ENCODE measurements around the gene UCP3.

Gene UCP3

DNA sequence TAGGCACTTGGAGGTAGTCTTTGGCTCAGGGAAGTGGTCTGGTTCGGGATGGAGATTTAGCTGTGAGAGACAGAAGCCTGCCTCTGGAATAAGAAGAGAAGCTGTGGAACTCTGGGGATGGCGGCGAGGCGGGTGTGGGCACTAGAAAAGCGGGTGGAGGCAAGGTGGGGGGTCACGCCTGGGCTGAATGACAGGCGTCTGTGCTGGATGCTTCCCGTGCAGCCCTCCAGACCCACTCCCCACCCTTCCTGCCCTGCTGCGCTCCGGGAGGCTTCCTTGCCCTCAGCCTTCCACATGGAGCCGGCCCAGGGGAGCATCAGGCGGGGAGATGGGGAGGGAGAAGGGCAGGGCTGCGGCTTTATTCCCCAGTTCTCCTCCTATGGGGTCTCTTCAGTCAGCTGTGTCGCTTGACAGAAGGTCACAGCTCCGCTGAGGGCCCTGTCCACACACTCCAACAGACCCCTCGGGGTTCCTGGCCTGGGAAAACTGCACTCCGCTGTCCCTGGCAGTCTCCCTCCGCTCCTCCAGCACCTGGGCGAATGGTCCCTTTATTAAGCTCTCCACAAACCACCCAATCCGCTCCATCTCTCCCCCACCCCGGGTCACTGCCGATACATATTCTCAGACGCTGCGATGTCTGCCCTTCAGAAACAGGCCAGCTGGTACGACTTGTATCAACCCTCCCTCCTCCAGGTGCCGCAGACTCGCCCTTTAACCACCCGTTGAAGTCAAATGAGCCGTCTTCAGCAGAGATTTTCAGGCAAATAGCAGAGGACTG lies 51.8 kb downstream of the UCP3 start:
- no peak for DNase-seq (ENCODE audit: low read depth in 2 of 3, low spot score in 2 of 3)

DNA sequence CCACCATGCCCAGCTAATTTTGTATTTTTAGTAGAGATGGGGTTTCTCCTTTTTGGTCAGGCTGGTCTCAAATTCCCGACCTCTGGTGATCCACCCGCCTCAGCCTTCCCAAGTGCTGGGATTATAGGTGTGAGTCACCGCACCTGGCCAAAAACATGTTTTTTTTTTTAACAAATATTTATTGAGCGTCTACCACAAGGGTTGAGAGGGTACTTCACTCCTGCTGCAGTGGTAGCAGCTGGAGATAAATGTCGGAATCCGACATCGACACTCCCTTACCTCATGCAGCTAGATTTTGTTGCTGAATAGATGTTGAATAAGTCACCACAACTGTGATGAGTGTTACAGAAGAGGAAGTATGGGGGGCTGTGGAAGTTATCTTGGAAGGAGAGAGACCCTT lies 57.1 kb downstream of the UCP3 start:
- DNase-seq (ENCODE audit: low read depth in 2 of 3, low spot score in 2 of 3), result no peak

DNA sequence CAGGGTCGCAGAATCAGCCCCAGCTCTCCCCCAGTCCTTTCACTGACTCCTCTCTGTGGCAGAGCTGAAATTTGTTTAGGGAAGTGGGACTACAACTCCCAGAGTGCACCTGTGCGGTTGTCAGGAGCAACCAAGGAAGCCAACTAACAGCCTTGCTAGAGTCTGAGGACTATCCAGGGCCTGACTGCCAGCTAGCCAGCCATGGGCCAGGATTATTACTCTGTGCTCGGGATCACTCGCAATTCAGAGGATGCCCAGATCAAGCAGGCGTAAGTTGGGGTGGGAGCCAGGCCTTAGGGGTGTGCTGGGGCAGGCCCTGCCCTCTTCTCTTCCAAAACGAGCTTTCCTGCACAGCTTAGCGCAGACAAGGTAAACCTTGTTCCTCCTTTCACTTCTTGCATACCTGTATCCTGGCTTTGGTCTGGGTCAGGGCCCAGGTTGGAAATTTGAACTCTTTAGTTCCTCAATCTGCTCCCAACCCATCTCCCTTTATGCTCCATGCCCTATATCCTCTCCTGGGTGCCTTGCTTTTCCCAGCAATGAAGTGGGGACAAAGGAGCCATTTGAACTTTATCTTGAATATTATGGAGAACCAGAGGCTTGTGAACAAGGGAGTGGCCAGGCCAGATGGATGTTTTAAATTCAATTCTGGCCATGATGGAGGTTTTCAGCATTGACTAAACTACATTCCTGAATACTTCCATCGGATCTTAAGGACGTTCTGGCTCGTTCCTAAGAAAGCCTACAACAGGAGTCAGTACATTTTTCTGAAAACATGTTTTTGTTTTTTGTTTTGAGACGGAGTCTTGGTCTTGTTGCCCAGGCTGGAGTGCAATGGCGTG lies 57.8 kb downstream of the UCP3 start, which contains the start of gene DNAJB13:
Gene DNAJB13, plus strand, starts transcription at position 158 of the 842 bp plus-strand sequence. Its CDS starts 44 bp downstream, at position 202.
- DNase-seq (ENCODE audit: low read depth in 2 of 3, low spot score in 2 of 3), result no peak
